Endothelial cell of umbilical vein (primary cell): ENCODE data around the gene SKAP1. TPM values are rescaled to one million over a fixed set of nuclear protein-coding genes. Genes with fewer than 3 reads are reported as not detected.
A peak's percentile ranks its signal among the peaks of the same experiment; 100 is the strongest.

Experiments
- BruUV-seq: library from RNA; stranded (reverse); fragments of 400-500 nt; replicated peaks from 2 replicates; lab custom pipeline; 2021; lab: Mats Ljungman, UMichigan
- CTCF ChIA-PET: fragments of 300-600, 350-600 bp; sonication (Branson Sonifier 250); formaldehyde crosslinking; loops from one replicate; lab custom pipeline; 2021; ENCODE audit warnings: antibody characterized with exemption, inconsistent platforms; lab: Charles Lee
- POLR2A ChIA-PET: fragments of 300-600, 350-600 bp; sonication (Branson Sonifier 250); formaldehyde crosslinking; loops from one replicate; lab custom pipeline; 2021; ENCODE audit warnings: antibody characterized with exemption, inconsistent platforms; lab: Charles Lee
- DNase-seq: peaks from one replicate; pipeline ENCODE4 v3.0.0-alpha.2; 2011; ENCODE audit warnings: low read depth, low spot score
- FAIRE-seq: peaks from 2 replicates; lab custom pipeline; 2011; peaks lifted over from hg19 to GRCh38; lab: Jason Lieb, UNC
- H2AFZ ChIP-seq: 2 replicates; pipeline ENCODE4 v1.6.0; 2012; ENCODE audit warnings: low read depth, low read length, control low read depth, inconsistent platforms
- H3K27ac ChIP-seq: 2 replicates; pipeline ENCODE4 v1.5.1; 2011; ENCODE audit warnings: low read depth, mild to moderate bottlenecking, control low read depth, low read length, moderate library complexity; ENCODE audit not compliant: insufficient read depth
- H3K27me3 ChIP-seq, 2 experiments: 2 replicates each; pipeline versions ENCODE4 v1.6.0 to v1.6.1; 2011; ENCODE audit warnings: low read length in 2 of 2, mixed read lengths in 1 of 2; ENCODE audit not compliant: control insufficient read depth in 2 of 2, insufficient read depth in 2 of 2
- H3K36me3 ChIP-seq, 2 experiments: 2 replicates in 1 of 2; 3 replicates in 1 of 2; pipeline ENCODE4 v1.5.1; 2011; ENCODE audit warnings: low read length in 2 of 2, mild to moderate bottlenecking in 1 of 2, moderate library complexity in 1 of 2; ENCODE audit not compliant: control insufficient read depth in 2 of 2, insufficient read depth in 2 of 2; ENCODE audit errors: extremely low read depth in 1 of 2
- H3K4me1 ChIP-seq: 3 replicates; pipeline ENCODE4 v1.5.1; 2011; ENCODE audit warnings: mild to moderate bottlenecking, low read length; ENCODE audit not compliant: control insufficient read depth, insufficient read depth; ENCODE audit errors: extremely low read depth
- H3K4me2 ChIP-seq: 2 replicates; pipeline ENCODE4 v1.6.1; 2011; ENCODE audit warnings: low read length, control low read depth, mixed read lengths; ENCODE audit not compliant: insufficient read depth
- H3K4me3 ChIP-seq, 3 experiments: fragments of 200-600 bp in 1 of 3; sonication (generic), shearing (Covaris generic) in 1 of 3; replicated peaks in 1 of 3; 2 replicates each; pipeline ENCODE4 v1.5.1; 2011 to 2016; ENCODE audit warnings: control low read depth in 3 of 3, low read length in 3 of 3, mild to moderate bottlenecking in 2 of 3, inconsistent platforms in 1 of 3, low read depth in 1 of 3, moderate library complexity in 1 of 3; ENCODE audit not compliant: insufficient read depth in 1 of 3
- H3K79me2 ChIP-seq: 2 replicates; pipeline ENCODE4 v1.6.0; 2012; ENCODE audit warnings: low read length, inconsistent platforms; ENCODE audit not compliant: control insufficient read depth, insufficient read depth
- H3K9ac ChIP-seq: replicated peaks from 2 replicates; pipeline ENCODE3; 2011; ENCODE audit warnings: low read length, control low read depth; ENCODE audit not compliant: insufficient read depth; ENCODE audit errors: extremely low read depth
- H3K9me1 ChIP-seq: replicated peaks from 3 replicates; pipeline ENCODE4 v1.6.0; 2011; ENCODE audit warnings: mild to moderate bottlenecking, low read length; ENCODE audit not compliant: control insufficient read depth, insufficient read depth; ENCODE audit errors: extremely low read depth
- H3K9me3 ChIP-seq: replicated peaks from 2 replicates; pipeline ENCODE4 v1.5.1; 2012; ENCODE audit warnings: low read length, inconsistent platforms; ENCODE audit not compliant: control insufficient read depth, insufficient read depth
- H4K20me1 ChIP-seq: replicated peaks from 2 replicates; pipeline ENCODE3; 2011; ENCODE audit warnings: mild to moderate bottlenecking, low read length; ENCODE audit not compliant: control insufficient read depth, insufficient read depth; ENCODE audit errors: extremely low read depth
- EZH2 ChIP-seq: IDR thresholded peaks from 2 replicates; pipeline ENCODE4 v1.6.1; 2012; ENCODE audit warnings: borderline replicate concordance, low read depth, mild to moderate bottlenecking, moderate library complexity, low read length, inconsistent platforms; ENCODE audit not compliant: severe bottlenecking
- FOS ChIP-seq: IDR thresholded peaks from 2 replicates; pipeline ENCODE4 v1.6.1; 2011; ENCODE audit warnings: mild to moderate bottlenecking, low read length, moderate library complexity, borderline replicate concordance; ENCODE audit not compliant: insufficient read depth
- GATA2 ChIP-seq: IDR thresholded peaks from 2 replicates; pipeline ENCODE4 v1.7.0; 2011; ENCODE audit warnings: low read depth, mild to moderate bottlenecking, moderate library complexity, mixed read lengths, low read length; ENCODE audit not compliant: insufficient read length, insufficient read depth
- JUN ChIP-seq: IDR thresholded peaks from 2 replicates; pipeline ENCODE4 v1.6.1; 2011; ENCODE audit warnings: borderline replicate concordance, low read depth; ENCODE audit not compliant: insufficient read length, insufficient read depth
- MAX ChIP-seq: IDR thresholded peaks from 2 replicates; pipeline ENCODE4 v1.6.1; 2011; ENCODE audit not compliant: insufficient read depth, insufficient read length
- MYC ChIP-seq: IDR thresholded peaks from one replicate; pipeline ENCODE4 v1.6.1; 2011; ENCODE audit warnings: mild to moderate bottlenecking, low read depth, low read length
- POLR2A ChIP-seq: IDR thresholded peaks from 2 replicates; pipeline ENCODE4 v1.6.1; 2012; ENCODE audit warnings: low read depth, mild to moderate bottlenecking, control low read depth, low read length
- POLR2AphosphoS5 ChIP-seq: IDR thresholded peaks from 2 replicates; pipeline ENCODE4 v1.6.1; 2012; ENCODE audit warnings: low read depth, mild to moderate bottlenecking, control low read depth, low read length, moderate library complexity; ENCODE audit not compliant: insufficient read depth
- dilution Hi-C: fragments of 300-500 bp; cut with MboI; formaldehyde crosslinking; loops from one replicate; pipeline ENCODE4 v1.15.0; 2019; ENCODE audit warnings: low sequenced_read_pairs; ENCODE audit not compliant: extremely low pct_ligation_motif_present
- intact Hi-C: fragments of 100-400 bp; cut with micrococcal nuclease; formaldehyde crosslinking; loops from one replicate; pipeline ENCODE4 v1.10.0; 2022
- polyA plus RNA-seq, 4 experiments: library from polyadenylated mRNA; depleted of rRNA in 3 of 4; stranded (reverse) in 3 of 4; unstranded in 1 of 4; fragments of >200 nt; gene quantifications; 2 replicates each; pipeline versions ENCODE4 v1.2.1 to v1.2.3, GENCODE V29; 2011 to 2012; ENCODE audit warnings: missing spikeins in 1 of 4
- total RNA-seq: library from RNA; stranded (reverse); gene quantifications from 2 replicates; pipeline ENCODE4 v1.2.3, GENCODE V29; 2021
- TF ChIP-seq, protein P1 (sequence below), 2 donors: IDR thresholded peaks; 1 replicate in 1 of 2; 2 replicates in 1 of 2; pipeline ENCODE4 v1.5.1; 2011; ENCODE audit warnings: low read length in 2 of 2, mild to moderate bottlenecking in 2 of 2, moderate library complexity in 2 of 2, control low read depth in 1 of 2, inconsistent platforms in 1 of 2, low read depth in 1 of 2; ENCODE audit not compliant: insufficient read depth in 1 of 2; ENCODE audit errors: extremely low read depth in 1 of 2

SKAP1 gene
- total and polyA plus RNA-seq, 2 donors (not counting 3 experiments of a cell fraction or from before 2014, with no cell fraction given) = 0.75 TPM; not detected in 1

DNA sequence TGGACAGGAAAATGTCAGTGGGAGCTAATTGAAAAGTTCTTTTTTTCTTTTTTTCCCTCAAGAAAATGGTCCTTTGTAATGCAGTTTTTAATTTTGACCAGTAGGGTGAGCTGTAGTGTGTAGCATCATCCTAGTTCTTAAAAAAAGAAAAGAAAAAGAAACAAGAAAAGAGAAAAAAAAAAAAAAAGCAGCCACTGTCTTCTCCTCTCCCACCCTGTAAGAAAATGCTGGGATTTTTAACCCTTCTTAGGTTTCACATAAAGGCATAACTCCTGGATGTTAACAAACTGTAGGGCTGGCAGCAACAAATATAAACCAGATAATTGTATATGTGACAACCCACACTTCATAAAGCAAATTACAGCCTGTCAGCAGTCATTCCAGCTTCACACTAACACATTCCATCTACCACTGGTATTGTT is 78.1 kb downstream of the SKAP1 start:
- Histone ChIP-seq H3K27me3 (peaks cover 2 to 4% of the 10 kb centered on the region in 2 experiments), H4K20me1 (no peaks in the 10 kb centered on the region), H3K4me3 (no peak overlapping the region), H3K9me3 (no peaks in the 10 kb centered on the region), H3K9me1 (no peaks in the 10 kb centered on the region), H2AFZ (no peak overlapping the region), H3K4me1 (no peaks in the 10 kb centered on the region), H3K9ac (no peak overlapping the region), H3K36me3 (no peaks in the 10 kb centered on the region), H3K27ac (no peak overlapping the region), H3K79me2 (no peaks in the 10 kb centered on the region), H3K4me2 (no peak overlapping the region)
- peak; percentile 67 for FAIRE-seq
- no TSS peak for BruUV-seq
- no peak for TF ChIP-seq EZH2
- TF ChIP-seq, protein P1, sequence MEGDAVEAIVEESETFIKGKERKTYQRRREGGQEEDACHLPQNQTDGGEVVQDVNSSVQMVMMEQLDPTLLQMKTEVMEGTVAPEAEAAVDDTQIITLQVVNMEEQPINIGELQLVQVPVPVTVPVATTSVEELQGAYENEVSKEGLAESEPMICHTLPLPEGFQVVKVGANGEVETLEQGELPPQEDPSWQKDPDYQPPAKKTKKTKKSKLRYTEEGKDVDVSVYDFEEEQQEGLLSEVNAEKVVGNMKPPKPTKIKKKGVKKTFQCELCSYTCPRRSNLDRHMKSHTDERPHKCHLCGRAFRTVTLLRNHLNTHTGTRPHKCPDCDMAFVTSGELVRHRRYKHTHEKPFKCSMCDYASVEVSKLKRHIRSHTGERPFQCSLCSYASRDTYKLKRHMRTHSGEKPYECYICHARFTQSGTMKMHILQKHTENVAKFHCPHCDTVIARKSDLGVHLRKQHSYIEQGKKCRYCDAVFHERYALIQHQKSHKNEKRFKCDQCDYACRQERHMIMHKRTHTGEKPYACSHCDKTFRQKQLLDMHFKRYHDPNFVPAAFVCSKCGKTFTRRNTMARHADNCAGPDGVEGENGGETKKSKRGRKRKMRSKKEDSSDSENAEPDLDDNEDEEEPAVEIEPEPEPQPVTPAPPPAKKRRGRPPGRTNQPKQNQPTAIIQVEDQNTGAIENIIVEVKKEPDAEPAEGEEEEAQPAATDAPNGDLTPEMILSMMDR (IDR thresholded peaks at IDR 0.05; ENCODE audit: extremely low read depth in 1 of 2, insufficient read depth in 1 of 2, low read depth in 1 of 2, low read length in 2 of 2) = peak; percentile 28 to 42
- CTCF ChIA-PET = interaction anchor here (0.6 to 3.3 kb wide), 57 partner anchors 9 to 266 kb away, joined by 3 to 42 read pairs (median 5); partner anchors contain the start of gene HOXB5
- dilution Hi-C loops (no loop called here), intact Hi-C loops (loop anchor here (1.0 kb wide), 1 partner anchor 105 kb away; no protein-coding TSS in a partner anchor)
- POLR2A ChIA-PET = interaction anchor here (0.6 kb wide), 2 partner anchors 32 to 485 kb away, joined by 5 read pairs; no protein-coding TSS in a partner anchor
- DNase-seq = peak; percentile 69

GRCh38 chr17:48348352-48348751 is 81.7 kb downstream of the SKAP1 start:
- ChIA-PET CTCF (interaction anchor here (1.3 to 4.6 kb wide), 3 partner anchors 12 to 86 kb away, joined by 3 to 32 read pairs (median 17); no protein-coding TSS in a partner anchor), POLR2A (no interaction called here)
- TF ChIP-seq MYC (no peak), FOS (no peak), GATA2 (no peak), EZH2 (no peak), JUN (no peak), POLR2AphosphoS5 (no peak), MAX (no peak), POLR2A (no peak)
- TF ChIP-seq, protein P1 (IDR thresholded peaks at IDR 0.05; ENCODE audit: extremely low read depth in 1 of 2, insufficient read depth in 1 of 2, low read depth in 1 of 2, low read length in 2 of 2) = no peak
- FAIRE-seq (no peak), DNase-seq (no peak)
- Histone ChIP-seq H2AFZ (no peak overlapping the region), H3K4me1 (no peaks in the 10 kb centered on the region), H3K9me1 (no peaks in the 10 kb centered on the region), H3K9ac (no peak overlapping the region), H3K9me3 (no peaks in the 10 kb centered on the region), H3K79me2 (no peaks in the 10 kb centered on the region), H3K36me3 (no peaks in the 10 kb centered on the region), H4K20me1 (no peaks in the 10 kb centered on the region), H3K4me2 (no peak overlapping the region), H3K27me3 (peaks cover 2 to 4% of the 10 kb centered on the region in 2 experiments), H3K4me3 (no peak overlapping the region), H3K27ac (no peak overlapping the region)
- dilution Hi-C loops = no loop called here
- intact Hi-C loops = no loop called here
- BruUV-seq = no TSS peak
